ENCODE results near the gene CENPP.
A peak's percentile ranks its signal among the peaks of the same experiment; 100 is the strongest.

Gene CENPP

DNA sequence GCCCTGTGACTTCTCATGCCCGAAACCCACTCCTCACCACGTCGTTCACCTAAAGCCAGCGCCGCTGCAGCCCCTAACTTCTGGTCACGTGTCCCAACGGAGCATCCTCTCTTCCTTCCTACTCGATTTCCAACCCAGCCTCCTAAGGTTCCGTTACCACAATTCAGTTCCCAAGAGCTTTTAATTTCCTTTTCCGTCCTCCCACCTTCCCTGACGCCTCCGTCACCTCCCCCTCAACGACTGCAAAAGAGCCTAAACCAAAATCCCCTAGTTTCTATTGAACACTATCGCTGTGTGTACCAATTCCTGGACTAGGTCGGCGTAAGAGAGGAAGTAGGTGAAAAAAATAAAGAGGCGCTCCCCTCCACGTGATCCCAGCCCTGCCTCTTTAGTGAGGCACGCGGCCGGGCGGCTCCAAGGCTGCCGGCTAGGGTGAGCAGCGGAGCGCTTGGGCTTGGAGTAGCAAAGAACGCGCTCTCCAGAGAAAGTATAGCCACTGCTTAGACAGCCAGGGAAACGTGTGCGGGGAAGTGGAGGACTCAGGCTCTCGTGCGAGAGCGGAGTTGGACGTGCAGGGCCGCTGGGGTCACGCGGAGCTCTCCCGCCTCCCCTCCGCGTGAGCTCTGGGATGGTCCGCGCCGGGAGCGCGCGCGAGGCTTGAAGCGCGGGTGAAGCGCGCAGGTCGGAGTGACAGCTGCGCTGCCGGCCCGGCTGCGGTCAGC, at the start of gene CENPP, which contains the start of gene NOL8:
CENPP (plus strand) TSS at position 685 of the 722 bp plus-strand sequence.
NOL8 (minus strand) TSS at position 82 of the 722 bp plus-strand sequence. CDS start 1,189 bp downstream, outside the sequence.
- TF ChIP-seq POLR2A (IDR thresholded peaks at IDR 0.05; ENCODE audit: low read depth, low read length), result peak; percentile 87
- FAIRE-seq (peak; percentile 33), DNase-seq (ENCODE audit: insufficient read length, low spot score) (peak; percentile 87)

DNA sequence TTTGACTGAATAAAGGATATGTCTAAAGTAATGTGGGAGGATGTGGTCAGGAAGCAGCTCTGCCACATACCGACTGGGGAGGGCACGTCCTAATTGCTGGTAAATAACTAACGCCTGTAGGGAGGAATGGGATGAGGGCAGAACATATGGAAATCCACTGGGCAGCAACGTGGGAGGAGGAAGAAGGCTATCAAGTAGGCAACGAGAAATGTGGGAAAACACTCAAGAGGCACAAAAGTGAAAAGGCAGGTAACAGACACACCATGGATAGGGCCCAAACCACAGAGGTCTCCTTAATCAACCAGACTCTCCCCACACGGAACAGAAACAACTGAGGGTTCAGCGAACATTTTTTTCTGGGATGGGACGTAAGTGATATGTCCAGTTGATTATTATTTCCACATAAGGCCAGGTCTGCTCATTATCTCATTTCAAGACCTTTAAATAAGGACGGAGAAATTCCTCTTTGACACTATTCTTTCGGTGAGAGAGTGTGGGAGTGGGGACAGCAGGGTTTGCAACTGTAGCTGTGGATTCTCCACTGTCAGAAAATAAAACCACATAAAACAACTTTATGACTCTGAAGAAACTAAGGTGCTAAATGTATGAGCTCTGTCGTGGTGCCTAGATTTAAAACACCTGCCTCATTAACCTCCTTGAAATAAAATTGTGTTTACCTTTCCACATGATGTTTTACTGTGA, 49.3 kb upstream of the CENPP start:
- TF ChIP-seq POLR2A (IDR thresholded peaks at IDR 0.05; ENCODE audit: low read depth, low read length), result no peak
- DNase-seq (ENCODE audit: insufficient read length, low spot score) (no peak), FAIRE-seq (no peak)

DNA sequence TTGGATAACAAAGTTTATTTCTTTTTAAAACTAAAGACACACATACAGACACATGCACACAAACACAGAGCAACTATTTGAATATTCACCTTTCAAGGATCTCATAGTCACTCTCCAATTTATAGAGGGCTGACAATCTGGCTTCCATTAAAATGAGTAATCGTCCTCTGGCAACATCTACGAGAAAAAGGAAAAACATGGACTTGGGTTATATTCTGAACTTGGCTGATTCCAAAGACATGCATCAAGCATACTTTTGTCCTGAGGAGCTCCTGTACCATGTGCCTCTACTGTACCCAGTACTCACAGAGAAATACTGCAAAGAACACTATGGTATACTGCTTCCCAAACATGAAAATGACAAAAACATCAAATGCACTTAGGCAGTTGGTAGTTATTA, 47.6 kb upstream of the CENPP start:
- DNase-seq (ENCODE audit: insufficient read length, low spot score) (no peak), FAIRE-seq (peak; percentile 41)
- no peak for TF ChIP-seq POLR2A (IDR thresholded peaks at IDR 0.05; ENCODE audit: low read depth, low read length)

DNA sequence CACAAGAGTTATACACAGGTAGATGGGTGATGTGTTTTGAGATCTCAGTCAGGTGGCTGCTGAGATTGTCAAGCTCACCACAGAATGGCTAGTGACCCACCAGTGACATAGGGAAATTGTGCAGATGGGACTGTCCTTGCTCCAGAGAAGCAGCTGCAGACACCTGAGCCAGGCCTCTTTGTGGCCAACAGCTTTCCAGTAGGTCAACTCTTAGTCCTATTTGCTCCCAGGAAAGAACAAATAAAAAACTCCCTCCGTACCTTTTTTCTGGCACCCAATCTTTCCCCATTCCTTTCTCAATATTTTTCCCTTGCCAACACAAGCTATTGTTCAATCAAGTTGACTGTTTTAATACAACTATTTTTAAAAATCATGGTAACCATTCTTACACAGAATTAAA, 46.5 kb upstream of the CENPP start:
- TF ChIP-seq POLR2A (IDR thresholded peaks at IDR 0.05; ENCODE audit: low read depth, low read length), result no peak
- DNase-seq (ENCODE audit: insufficient read length, low spot score), result no peak
- FAIRE-seq, result no peak

DNA sequence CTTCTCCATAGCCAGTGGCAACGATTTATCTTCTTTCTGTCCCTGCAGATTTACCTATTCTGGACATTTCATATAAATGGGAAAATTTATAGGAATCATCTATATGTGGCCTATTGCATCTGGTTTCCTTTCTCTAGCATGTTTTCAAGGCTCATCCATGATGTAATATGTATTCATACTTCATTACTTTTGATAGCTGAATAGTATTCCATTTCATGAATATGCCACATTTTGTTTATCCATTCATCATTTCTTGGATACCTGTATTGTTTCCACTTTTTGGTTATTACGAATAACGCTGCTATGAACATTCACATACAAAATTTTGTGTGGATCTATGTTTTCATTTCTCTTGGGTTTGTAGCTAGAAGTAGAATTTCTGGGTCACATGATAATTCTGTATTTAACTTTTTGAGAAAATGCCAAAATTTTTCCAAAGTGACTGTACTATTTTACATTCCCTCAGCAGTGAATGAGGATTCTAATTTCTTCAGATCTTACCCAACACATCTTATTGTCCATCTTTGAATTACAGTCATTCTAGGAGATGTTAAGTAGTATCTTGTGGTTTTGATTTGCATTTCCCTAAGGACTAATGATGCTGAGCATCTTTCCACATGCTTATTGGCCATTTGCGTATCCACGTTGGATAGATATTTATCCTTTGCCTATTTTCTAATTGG, 35.9 kb upstream of the CENPP start:
- TF ChIP-seq POLR2A (IDR thresholded peaks at IDR 0.05; ENCODE audit: low read depth, low read length), result no peak
- DNase-seq (ENCODE audit: insufficient read length, low spot score) (no peak), FAIRE-seq (peak; percentile 53)

DNA sequence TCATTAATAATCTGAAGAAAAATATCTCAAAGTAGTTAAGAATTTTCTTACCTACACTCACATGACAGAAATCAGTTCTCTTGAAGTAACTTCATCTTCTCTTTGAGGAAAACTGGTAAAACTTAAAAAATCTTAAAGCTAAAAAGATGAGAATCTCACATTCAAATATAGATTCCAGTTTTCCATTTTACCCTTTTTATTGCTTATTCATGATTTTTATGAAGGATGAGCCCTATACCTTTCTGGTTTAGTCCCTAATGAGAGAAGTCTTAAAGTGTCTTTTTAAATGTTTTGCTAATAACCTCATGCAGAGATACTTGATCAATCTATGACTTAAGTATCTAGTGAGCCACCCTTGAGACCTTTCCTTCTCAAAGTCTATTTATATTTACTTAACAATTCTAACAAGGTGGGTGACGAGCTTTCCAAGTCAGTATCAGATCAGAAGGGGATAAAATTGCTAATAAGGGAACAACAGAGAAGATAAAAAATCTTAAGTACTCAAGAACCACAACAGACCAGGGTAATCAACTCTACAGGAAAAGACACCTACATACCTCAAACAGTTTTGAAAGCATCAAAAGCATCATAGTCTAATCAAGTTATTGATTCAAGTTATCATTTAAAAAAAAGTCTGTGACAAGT, 34.8 kb upstream of the CENPP start:
- FAIRE-seq (no peak), DNase-seq (ENCODE audit: insufficient read length, low spot score) (no peak)
- no peak for TF ChIP-seq POLR2A (IDR thresholded peaks at IDR 0.05; ENCODE audit: low read depth, low read length)

DNA sequence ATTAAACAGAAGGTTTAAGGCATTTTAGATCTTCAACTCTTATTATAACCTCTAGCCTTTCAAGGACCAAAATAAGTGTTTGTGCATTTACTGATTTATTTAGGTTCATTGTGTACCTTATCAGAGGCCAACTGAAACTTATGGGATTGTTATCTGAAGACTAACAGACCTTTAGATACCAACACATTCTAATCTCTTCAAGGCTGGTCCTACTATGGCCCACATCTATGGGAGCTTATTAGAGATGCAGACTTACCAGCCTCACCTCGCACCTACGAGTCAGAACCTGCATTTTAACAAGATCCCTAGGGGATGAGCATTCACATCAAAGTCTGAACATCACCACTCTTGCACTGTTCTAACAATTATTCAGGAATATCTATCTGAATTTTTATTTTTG, 34.2 kb upstream of the CENPP start:
- DNase-seq (ENCODE audit: insufficient read length, low spot score) (no peak), FAIRE-seq (no peak)
- TF ChIP-seq POLR2A (IDR thresholded peaks at IDR 0.05; ENCODE audit: low read depth, low read length), result no peak

DNA sequence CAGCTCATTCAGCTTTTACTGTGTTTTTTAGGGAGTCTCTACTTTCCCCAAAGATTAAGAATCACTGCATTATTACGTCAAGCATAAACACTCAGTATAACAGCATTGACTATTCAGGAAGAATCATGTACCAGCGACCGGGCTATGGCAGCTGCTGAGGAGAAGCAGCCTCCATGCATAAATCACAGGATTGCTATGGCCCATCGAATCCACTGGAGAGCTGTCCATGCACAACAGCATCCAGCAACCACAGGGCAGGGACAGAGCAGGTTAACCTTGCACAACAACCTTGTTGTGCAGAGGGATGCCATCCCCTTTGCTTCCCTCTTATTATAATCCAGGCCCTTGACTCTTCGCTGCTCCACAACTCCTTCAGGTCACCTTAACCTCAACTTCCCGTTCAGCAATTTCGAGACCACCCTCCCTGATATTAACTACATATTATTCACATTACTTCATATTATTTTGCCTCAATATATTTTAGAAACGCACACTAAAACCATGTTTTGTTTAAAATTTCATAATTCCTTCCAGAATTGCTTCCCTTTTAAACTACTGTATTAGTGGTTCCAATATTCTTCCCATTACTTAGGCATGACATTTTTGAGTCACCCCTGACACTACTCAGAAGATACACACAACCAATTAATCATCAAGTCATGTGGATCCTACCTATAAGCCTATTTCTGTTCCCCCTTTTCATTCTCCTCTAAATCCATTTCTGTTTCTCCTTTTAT, 33.2 kb upstream of the CENPP start:
- no peak for TF ChIP-seq POLR2A (IDR thresholded peaks at IDR 0.05; ENCODE audit: low read depth, low read length)
- DNase-seq (ENCODE audit: insufficient read length, low spot score), result no peak
- no peak for FAIRE-seq

DNA sequence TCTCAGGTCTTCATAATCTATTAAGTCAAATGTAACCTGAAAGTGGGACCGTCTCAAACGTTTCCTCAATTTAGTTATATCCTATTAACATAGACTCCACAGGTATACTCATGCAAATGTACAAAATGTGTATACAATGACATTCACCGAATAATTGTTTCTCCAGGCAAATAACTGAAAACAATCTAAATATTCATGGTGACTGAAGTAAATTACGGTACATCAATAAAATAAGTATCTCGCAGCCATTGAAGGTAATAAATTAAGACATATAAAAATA, 32.7 kb upstream of the CENPP start:
- FAIRE-seq, result no peak
- DNase-seq (ENCODE audit: insufficient read length, low spot score), result no peak
- no peak for TF ChIP-seq POLR2A (IDR thresholded peaks at IDR 0.05; ENCODE audit: low read depth, low read length)

DNA sequence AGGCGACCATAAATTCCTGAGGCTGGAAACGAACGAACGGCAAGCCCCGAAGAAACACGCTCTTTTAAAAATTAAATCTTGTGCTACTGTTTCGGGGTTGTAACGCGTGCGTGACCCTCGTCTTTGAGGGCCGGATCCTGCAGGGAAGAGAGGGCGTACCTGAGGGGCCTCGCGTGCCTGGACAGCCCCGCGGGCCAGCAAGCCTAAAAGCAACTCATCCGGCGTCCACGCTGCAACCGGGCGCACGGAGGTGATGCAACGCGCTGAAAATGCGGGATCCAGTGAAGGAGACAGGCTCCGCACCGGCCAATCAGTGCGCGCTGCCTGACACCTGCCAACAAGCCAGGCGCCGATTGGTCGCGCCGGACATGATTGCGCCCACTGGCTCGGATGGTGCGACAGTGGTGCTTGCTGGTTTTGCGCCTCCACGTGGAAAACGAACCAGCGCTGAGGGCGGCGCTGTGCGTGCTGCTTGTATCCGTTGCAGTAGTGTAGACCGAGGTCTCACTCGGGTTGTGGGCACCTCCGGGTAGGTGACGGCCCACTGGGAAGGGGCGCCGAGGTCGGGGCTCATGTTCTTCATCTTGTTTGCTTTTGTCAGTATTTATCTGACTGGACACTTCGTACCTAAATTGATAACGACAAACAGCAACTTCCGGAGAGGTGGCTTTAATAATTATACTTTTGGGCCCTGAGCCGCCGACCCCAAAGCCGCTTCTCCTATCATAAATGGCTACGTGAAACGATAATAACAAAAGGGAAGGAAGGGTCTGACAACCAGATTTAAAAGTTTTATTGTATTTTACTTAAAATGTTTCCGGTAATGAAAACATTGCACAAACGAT, 32.1 kb upstream of the CENPP start, which contains the start of gene IARS1:
IARS1 (minus strand) TSS at position 246 of the 845 bp plus-strand sequence. CDS start 4,278 bp downstream, outside the sequence.
- peak; percentile 96 for DNase-seq (ENCODE audit: insufficient read length, low spot score)
- peak; percentile 90 for TF ChIP-seq POLR2A (IDR thresholded peaks at IDR 0.05; ENCODE audit: low read depth, low read length)
- FAIRE-seq, result peak; percentile 98

DNA sequence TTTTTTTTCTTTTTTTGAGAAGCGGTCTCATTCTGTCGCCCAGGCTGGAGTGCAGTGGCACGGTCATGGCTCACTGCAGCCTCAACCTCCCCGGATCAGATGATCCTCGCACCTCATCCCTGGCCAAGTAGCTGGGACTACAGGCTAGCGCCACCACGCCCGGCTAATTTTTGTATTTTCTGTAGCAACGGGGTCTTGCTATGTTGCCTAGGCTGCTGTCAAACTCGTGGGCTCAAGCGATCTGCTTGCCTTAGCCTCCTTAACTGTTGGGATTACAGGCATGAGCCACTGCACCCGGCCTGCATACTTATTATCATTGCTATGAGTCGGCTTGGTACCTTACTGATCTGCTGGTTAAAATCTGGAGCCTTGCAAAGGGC, 31.5 kb upstream of the CENPP start:
- FAIRE-seq, result peak; percentile 20
- no peak for DNase-seq (ENCODE audit: insufficient read length, low spot score)
- no peak for TF ChIP-seq POLR2A (IDR thresholded peaks at IDR 0.05; ENCODE audit: low read depth, low read length)

DNA sequence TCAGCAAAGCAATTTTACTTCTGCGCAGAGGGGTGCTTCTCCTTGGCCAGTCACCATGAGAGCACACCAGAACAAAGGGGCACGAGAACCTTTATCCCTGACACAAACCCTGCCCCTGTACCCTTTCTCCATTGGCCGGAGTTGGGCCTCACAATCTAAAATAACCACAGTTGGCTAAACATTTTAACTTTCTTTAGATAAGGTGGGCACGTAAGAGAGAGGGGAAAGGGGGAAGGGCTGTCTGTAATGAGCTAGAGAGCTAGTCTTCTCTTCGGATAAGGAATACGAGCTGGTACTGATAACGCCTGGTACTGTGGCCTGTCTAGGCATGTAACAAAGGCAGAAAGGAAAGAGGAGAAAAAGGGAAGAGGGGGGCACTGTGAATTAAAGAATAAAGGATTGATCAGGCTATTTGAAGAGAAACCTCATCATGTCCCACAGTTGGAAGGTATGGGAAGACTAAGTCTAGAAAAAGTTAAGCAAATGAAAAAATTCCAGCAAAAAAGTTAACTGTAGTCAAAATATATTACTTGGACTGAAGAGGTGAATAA, 30.4 kb upstream of the CENPP start:
- DNase-seq (ENCODE audit: insufficient read length, low spot score) (no peak), FAIRE-seq (no peak)
- TF ChIP-seq POLR2A (IDR thresholded peaks at IDR 0.05; ENCODE audit: low read depth, low read length), result no peak

All from H54 (cell line).